Stimulated activated CD4-positive, alpha-beta T cell treated with anti-CD3 and anti-CD28 coated beads, Interleukin-12 subunit alpha, Interleukin-12 subunit beta, amount 100 ng/mL, for 24 hours (primary cell): Measurements from ENCODE around the gene SARDH.

Experiments used
- DNase-seq, 2 experiments: peaks; one replicate each; pipeline ENCODE4 v3.0.0-alpha.2; 2020; ENCODE audit warnings: low read depth in 2 of 2

The SARDH gene

DNA sequence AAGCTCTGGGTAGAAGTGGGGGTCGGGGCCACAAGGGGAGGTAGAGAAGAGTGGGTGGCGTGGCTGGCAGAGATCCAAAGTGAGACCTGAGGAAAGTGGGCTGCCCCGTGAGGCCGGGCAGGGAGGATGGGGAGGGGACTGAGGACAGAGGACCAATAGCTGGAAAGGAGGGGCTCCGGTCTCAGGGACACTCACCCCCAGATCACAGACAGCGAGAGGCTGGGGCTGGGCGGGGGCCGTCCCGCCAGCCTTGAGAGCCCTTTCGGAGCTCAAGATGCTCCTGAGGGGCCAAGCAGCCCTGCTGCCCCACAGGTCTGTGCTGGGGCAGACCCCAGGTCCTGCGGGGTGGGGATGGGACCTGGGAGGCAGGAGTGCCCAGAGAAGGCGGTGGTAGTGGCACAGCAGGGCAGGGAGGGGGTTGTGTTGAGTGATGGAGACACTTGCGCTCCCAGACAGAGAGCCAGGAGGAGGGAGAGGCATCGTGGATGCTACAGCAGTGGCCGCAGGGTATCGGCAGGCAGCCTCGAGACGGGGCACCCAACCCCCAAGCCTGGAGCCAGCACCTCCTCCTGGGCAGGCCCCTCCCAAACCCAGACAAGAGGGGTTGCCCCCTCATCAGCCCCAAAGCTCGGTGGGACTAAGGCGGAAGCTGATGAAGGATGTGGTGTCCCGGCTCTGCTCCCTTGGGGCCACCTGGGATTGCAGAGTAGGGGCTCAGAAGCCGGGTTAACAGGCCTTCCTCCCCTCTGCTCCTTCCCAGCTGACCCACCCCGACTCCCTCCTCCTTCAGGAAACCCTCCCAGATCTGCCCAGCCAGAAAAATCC lies 3.4 kb downstream of the SARDH start:
- no peak for DNase-seq

GRCh38 chr9:133733796-133734533 lies 4.2 kb downstream of the SARDH start:
- no peak for DNase-seq

- no peak for DNase-seq
These were observed 4.7 kb downstream of the SARDH start for GRCh38 chr9:133733421-133733795.

DNA sequence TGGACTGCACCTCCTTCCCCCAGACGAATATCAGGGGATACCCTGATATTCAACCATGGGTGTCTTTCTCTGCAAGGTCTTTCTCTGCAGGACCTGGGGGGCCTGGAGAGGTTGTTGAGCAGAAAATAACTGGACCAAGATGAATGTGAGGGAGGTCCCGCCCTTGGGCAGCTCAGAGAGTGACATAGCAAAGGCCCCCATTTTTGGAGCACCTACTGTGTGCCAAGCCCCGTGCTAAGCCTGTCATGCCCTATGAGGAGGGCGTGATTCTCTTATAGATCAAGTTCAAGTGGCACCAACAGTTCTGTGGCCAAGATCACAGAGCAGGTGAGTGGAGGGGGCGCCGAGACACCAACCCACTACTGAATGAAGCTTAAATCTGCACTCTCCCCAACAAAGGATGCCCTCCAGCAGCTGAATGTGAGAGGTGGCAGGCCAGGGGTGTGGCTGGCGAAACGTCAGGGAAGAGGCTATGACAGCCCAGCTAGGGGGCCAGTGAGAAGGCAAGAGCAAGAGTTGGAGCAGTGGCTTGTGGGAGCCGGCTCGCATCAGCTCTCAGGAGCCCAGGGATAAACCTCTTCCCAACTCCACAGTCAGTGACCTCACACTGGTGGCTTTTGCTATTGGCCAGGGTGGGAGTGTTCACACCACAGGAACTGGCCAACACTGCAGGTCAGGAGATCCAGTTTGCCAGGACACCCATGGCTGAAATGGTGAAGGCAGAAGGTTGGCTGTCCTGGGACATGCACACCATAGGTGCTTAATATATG lies 5.3 kb downstream of the SARDH start:
- DNase-seq, result no peak

GRCh38 chr9:133731876-133732638 lies 6.1 kb downstream of the SARDH start:
- no peak for DNase-seq

DNA sequence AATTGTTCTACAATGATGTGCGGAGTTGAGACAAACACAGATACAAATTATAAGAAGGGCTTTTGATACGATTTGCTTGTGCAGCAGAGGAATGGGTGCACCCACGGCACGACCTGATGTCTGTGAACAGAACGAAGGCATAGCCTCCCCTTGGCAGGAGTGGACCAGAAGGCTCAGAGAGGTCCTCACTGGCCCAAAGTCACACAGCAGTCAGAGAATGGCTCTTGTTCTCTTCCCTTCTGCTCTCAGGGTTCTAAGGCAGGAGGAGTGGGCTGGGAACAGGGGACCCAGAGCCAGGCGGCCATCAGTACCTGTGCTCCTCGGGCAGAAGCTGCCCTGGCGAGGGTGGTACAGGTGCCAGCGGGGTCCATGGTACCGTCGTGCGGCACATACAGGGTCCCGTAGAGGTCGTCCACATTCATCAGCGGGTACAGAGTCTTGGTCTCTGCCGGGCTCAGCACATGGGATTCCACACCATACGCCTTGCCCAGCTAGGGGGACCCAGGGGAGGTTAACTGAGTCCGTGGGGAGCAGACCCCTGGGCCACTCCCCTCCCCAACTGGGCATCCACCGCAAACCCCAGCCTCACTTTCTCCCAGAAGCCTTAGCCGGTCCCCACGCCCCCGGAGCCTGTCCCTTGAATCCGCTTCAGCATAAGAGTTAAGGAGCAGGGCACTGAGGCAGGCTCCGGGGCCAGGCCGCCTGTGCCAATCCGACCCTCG lies 7.0 kb downstream of the SARDH start:
- no peak for DNase-seq

DNA sequence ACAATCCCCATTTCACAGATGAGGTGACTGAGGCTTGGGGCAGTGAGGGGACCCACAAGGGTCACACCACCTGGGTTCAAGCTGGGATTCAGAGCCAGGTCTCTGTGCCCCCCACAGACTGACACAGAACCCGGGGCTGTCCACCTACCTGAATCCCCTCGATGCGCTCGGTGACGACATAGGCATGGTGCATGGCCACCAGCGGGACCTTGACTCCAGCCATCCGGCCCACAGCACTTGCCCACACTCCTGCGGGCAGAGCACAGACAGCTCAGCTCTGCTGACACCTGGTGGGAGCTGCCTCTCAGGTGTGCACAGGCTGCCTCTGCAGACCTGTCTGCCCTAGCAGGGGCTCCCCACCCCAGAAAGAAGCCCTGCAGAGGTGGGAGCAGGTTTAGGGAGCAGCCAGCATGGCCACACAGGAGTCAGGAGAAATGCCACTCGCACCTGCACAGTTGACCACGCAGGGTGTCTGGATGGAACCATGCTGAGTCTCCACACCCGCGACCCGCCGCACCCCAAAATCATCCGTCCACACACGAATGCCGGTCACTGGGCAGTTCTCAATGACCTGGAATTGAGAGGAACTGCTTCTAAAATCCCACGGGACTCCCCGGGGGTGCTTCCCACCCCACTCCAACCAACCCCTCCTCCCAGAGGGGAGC lies 8.4 kb downstream of the SARDH start:
- no peak for DNase-seq

DNA sequence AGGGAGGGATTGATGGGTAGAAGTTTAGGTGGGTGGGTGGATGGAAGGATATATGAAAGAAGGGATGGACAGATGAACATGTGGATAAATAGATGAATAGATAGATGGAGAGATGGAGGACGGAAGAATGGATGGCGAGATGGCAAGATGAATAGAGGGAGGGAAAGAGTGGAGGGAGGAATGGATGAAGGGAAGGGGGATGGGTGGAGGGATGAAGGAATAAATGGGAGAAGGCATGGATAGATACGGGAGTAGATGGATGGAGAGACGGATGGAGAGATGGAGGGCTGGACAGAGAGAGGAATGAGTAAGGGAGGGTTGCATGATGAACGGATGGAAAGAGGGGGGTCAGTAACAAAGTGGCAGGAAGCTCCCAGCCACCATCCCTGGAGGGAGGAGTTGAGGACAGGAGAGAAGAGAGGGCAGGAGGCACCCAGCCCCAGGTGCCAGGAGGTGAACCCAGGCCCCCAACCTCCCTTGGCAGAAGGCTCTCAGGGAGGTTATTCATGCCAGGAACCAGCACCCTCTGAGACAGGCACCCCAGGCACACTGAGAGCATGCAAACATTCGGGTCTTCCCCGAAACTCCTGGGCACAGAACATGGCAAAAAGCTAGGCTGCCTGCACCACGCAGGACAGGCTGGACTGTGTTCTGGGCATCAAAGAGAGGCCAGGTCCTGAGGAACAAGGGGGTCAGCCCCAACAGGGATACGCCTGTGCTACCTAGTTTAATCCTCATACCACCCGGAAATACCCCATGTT lies 9.1 kb downstream of the SARDH start:
- DNase-seq, result no peak

DNA sequence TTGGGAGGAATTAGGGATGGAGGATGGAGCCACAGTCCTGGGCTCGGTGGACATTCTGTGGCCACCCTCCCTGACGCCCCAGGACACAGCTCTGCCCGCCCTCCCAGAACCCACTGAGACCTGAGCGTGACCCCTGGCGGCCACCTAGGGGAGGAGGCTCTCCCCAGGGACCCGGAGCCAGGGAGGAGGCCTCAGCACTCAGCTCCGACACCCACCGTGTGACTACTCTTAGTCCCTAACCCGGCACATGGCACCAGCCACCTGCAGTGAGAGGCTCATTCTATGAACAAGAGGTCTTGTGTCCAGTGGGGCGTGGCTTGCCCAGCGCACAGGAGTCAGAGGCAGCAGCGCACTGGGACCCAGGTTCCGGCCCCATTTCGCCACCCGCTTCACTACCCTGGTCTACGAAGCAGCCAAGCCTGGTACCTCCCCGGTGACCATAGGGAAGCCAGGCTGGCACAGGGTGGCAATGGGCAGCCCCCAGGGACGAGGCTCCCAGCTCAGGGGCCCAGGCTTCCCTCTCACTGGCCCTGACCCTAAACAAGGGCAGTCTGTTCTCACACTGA lies 10.2 kb downstream of the SARDH start:
- no peak for DNase-seq

GRCh38 chr9:133727277-133727875 lies 10.8 kb downstream of the SARDH start:
- DNase-seq, result no peak

GRCh38 chr9:133726401-133727276 lies 11.5 kb downstream of the SARDH start:
- DNase-seq, result peak in 1 of 2 experiments; percentile 49

- DNase-seq, result no peak
These were observed 12.3 kb downstream of the SARDH start for GRCh38 chr9:133725886-133726285.

- no peak for DNase-seq
These were observed 19.4 kb downstream of the SARDH start for GRCh38 chr9:133718563-133719315.

DNA sequence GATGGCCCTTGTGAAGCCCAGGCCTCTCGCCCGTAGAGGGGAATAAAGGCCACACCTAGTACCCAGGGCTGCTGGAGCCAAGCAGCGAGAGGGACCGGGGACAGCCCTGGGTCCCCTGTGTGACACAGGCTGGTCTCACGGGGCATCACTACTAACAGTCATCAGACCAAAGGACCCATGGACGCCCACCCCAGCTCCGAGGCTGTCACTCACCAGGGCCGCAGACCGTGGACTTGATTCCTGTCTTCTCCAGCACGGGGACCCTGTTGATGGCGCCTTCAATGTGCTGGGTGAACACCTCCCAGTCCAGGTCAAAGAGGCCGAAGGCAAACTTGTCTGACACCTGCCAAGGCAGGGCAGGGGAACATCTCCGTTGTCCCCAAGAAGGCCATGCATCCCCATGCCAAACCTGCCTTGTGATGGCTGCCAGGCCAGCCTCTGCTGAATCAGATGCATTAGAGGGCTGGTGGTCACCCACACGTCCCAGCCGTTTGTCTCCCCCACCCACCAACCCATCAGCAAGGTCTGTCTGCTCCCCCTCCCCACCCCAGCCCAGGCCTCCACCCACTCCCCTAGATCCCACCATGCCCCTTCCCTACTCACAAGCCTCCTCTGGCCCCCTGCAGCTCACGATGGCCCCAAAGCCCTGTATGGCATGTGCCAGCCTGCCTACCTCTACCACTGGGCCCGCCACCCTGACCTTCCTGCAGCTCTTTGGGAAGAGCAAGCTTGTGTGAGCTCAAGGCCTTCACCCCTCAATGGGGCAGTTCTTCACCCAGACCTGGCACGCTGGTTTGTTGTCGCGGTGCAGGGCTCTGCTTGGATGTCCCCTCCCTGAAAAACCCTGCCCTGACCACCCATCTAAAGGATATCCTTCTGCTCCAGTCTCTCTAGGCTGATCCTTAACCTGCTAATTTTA lies 20.8 kb downstream of the SARDH start:
- no peak for DNase-seq

GRCh38 chr9:133716564-133717112 lies 21.5 kb downstream of the SARDH start:
- DNase-seq, result no peak
